Neural cell (in vitro differentiated cells): ENCODE measurements around the gene SSBP3.

Source experiments
- EP300 ChIP-seq: fragments of 450-650 bp; conservative IDR thresholded peaks from 2 replicates; pipeline ENCODE4 v1.6.1; 2014; ENCODE audit warnings: antibody characterized with exemption, mild to moderate bottlenecking, moderate library complexity; ENCODE audit not compliant: poor library complexity, severe bottlenecking
- EZH2 ChIP-seq: fragments of 200-600, 300-800 bp; shearing (Covaris generic), sonication (generic); IDR thresholded peaks from 2 replicates; pipeline ENCODE4 v1.6.1; 2014; ENCODE audit warnings: antibody characterized with exemption, low read length, borderline replicate concordance, mild to moderate bottlenecking; ENCODE audit not compliant: insufficient read depth, poor library complexity, severe bottlenecking
- SMC3 ChIP-seq: fragments of 450-650 bp; conservative IDR thresholded peaks from 2 replicates; pipeline ENCODE4 v1.6.1; 2014; ENCODE audit warnings: antibody characterized with exemption, mild to moderate bottlenecking, moderate library complexity; ENCODE audit not compliant: poor library complexity
- TF ChIP-seq, protein P1 (sequence below): fragments of 450-650 bp; IDR thresholded peaks from 2 replicates; pipeline ENCODE4 v1.5.1; 2014; ENCODE audit warnings: antibody characterized with exemption, mild to moderate bottlenecking, moderate library complexity; ENCODE audit not compliant: poor library complexity, severe bottlenecking

DNA sequence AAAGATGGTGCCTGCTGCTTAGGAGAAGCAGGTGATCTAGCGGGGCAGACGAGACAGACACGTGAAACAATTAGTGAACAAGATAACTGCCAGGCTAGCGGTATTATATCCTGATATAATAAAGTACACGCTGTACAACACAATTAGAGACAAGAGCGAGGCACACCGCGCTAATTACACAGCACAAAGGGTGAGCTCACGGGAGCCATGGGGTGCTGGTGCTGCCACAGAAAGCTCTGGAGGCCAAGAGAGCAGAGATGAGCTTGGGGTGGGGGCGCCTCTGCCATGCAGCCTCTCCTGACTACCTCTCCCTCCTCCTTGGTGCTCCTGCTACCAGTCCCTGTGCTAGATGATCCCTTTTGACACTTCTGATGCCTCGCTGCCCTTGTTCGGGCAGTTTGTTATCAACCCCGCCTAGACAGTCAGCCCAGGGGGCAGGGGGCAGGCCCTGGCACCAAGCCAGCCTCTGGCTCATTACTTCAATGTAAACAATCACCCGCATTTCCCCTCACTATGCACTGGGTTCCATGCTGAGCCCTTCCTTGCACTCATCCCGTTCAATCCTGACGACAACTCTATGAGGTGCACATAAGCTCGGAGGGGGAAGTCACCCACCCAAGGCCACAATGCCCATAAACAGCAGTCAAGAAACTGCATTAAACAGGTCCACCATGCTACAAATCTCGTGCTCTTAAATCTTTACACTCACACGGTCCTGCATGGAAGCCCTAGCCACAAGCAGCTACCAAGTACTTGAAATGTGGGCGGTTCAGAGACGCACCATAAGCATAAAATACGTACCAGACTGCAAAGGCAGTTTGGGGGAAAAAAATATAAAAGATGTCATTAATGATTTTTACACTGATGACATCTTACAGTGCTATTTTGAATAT is 103.0 kb downstream of the SSBP3 start:
- TF ChIP-seq, protein P1, sequence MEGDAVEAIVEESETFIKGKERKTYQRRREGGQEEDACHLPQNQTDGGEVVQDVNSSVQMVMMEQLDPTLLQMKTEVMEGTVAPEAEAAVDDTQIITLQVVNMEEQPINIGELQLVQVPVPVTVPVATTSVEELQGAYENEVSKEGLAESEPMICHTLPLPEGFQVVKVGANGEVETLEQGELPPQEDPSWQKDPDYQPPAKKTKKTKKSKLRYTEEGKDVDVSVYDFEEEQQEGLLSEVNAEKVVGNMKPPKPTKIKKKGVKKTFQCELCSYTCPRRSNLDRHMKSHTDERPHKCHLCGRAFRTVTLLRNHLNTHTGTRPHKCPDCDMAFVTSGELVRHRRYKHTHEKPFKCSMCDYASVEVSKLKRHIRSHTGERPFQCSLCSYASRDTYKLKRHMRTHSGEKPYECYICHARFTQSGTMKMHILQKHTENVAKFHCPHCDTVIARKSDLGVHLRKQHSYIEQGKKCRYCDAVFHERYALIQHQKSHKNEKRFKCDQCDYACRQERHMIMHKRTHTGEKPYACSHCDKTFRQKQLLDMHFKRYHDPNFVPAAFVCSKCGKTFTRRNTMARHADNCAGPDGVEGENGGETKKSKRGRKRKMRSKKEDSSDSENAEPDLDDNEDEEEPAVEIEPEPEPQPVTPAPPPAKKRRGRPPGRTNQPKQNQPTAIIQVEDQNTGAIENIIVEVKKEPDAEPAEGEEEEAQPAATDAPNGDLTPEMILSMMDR, result no peak
- TF ChIP-seq EZH2, result no peak
- TF ChIP-seq EP300, result no peak
- TF ChIP-seq SMC3, result no peak
